ENCODE results near the gene ADAP1. TPM values are rescaled to one million over a fixed set of nuclear protein-coding genes. Genes with fewer than 3 reads are reported as not detected.

ADAP1 gene
- polyA plus RNA-seq, 1 experiment: 0.87 TPM

- CTCF ChIA-PET: no interaction called here
- DNase-seq (ENCODE audit: low read depth, low spot score): no peak
- H3K4me3 ChIP-seq (ENCODE audit: low read depth, low read length): no peak overlapping the region
- H3K27ac ChIP-seq (ENCODE audit: low read depth, low read length): no peak overlapping the region
- H3K27me3 ChIP-seq (ENCODE audit: control insufficient read depth, insufficient read depth, low read length): no peaks in the 10 kb centered on the region
- H3K9me3 ChIP-seq (ENCODE audit: control insufficient read depth, insufficient read depth, low read length): no peaks in the 10 kb centered on the region; the same call in 1 of the 2 replicates
- POLR2A ChIA-PET: interaction anchor here (0.6 kb wide), 1 partner anchor 192 kb away, joined by 3 read pairs; no protein-coding TSS in a partner anchor
- no peak for TF ChIP-seq CTCF (IDR thresholded peaks at IDR 0.05; ENCODE audit: low read depth, low read length)
These were observed 23.3 kb downstream of the ADAP1 start for GRCh38 chr7:930975-931758.

- ChIA-PET CTCF (no interaction called here), POLR2A (no interaction called here)
- no peak overlapping the region for H3K4me3 ChIP-seq (ENCODE audit: low read depth, low read length)
- TF ChIP-seq CTCF (IDR thresholded peaks at IDR 0.05; ENCODE audit: low read depth, low read length): no peak
- H3K27me3 ChIP-seq (ENCODE audit: control insufficient read depth, insufficient read depth, low read length): no peaks in the 10 kb centered on the region
- DNase-seq (ENCODE audit: low read depth, low spot score): no peak
- no peaks in the 10 kb centered on the region; the same call in 1 of the 2 replicates for H3K9me3 ChIP-seq (ENCODE audit: control insufficient read depth, insufficient read depth, low read length)
- no peak overlapping the region for H3K27ac ChIP-seq (ENCODE audit: low read depth, low read length)
These were observed 25.2 kb downstream of the ADAP1 start for GRCh38 chr7:929311-929711.

DNA sequence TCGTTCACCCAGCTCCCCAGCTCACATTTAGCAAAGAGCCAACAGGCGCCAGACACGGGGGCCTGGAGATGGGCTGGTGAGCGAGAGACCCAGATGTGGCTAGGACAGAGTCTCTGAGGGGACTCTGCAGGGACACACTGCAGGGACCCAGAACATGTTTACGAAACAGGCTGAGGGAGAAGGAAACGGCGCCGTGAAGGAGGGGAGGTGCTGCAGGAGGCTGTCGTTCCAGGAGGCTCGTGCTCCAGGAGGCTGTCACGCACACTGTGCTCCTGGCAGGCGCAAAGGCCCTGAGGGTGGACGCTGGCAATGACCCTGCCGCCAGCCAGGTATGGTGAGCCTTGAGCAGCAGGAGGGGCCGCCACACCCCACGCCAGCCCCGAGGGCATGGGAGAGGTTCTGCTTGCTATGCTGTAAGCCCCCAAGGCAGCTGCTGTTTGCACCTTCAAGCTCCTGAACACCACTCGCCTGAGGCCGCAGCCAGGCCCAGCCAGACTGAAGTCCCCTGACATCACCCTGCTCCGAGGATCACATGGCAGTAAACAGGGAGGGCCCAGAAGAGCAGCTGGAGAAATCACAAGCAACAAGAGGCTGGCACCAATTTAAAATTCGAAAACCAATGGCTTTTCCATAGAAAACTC lies 27.3 kb downstream of the ADAP1 start:
- no peak overlapping the region for H3K4me3 ChIP-seq (ENCODE audit: low read depth, low read length)
- no peak overlapping the region for H3K27ac ChIP-seq (ENCODE audit: low read depth, low read length)
- H3K27me3 ChIP-seq (ENCODE audit: control insufficient read depth, insufficient read depth, low read length): no peaks in the 10 kb centered on the region
- TF ChIP-seq CTCF (IDR thresholded peaks at IDR 0.05; ENCODE audit: low read depth, low read length): no peak
- no peaks in the 10 kb centered on the region; the same call in 1 of the 2 replicates for H3K9me3 ChIP-seq (ENCODE audit: control insufficient read depth, insufficient read depth, low read length)
- ChIA-PET CTCF (no interaction called here), POLR2A (no interaction called here)
- no peak for DNase-seq (ENCODE audit: low read depth, low spot score)

GRCh38 chr7:926061-927030 lies 28.1 kb downstream of the ADAP1 start:
- H3K4me3 ChIP-seq (ENCODE audit: low read depth, low read length): no peak overlapping the region
- ChIA-PET CTCF (no interaction called here), POLR2A (no interaction called here)
- no peak overlapping the region for H3K27ac ChIP-seq (ENCODE audit: low read depth, low read length)
- TF ChIP-seq CTCF (IDR thresholded peaks at IDR 0.05; ENCODE audit: low read depth, low read length): no peak
- DNase-seq (ENCODE audit: low read depth, low spot score): no peak
- H3K9me3 ChIP-seq (ENCODE audit: control insufficient read depth, insufficient read depth, low read length): no peaks in the 10 kb centered on the region; the same call in 1 of the 2 replicates
- no peaks in the 10 kb centered on the region for H3K27me3 ChIP-seq (ENCODE audit: control insufficient read depth, insufficient read depth, low read length)

Data from AG04450 (cell line).